OCI-LY3 (cell line): Measurements from ENCODE around the gene NDUFS8.
"Not testable (repeated sequence)": the region's sequence is repeated elsewhere in the genome, so short reads cannot be mapped to it uniquely, and the experiment has no call there.

Experiments
- CTCF ChIP-seq: fragments of 200-600, 300-600 bp; sonication (generic); IDR thresholded peaks from 2 replicates; pipeline ENCODE4 v1.5.1; 2014; ENCODE audit warnings: antibody characterized with exemption, low read length, low read depth
- EZH2phosphoT487 ChIP-seq: fragments of 200-600 bp; shearing (Covaris generic); IDR thresholded peaks from 2 replicates; pipeline ENCODE4 v1.6.1; 2018; ENCODE audit warnings: antibody characterized with exemption, mixed run types, low read depth

GRCh38 chr11:67991347-67992121, 38.9 kb upstream of the NDUFS8 start:
- not testable (repeated sequence) for TF ChIP-seq CTCF, EZH2phosphoT487
